Fibroblast of skin of right quadriceps (primary cell): ENCODE data around the gene PQBP1.
A peak's percentile ranks its signal among the peaks of the same experiment; 100 is the strongest.

Source experiments
- DNase-seq: peaks from one replicate; pipeline ENCODE4 v3.0.0-alpha.2; 2013

PQBP1 gene

GRCh38 chrX:48902776-48903175 lies 5.0 kb downstream of the PQBP1 start:
- DNase-seq = no peak

DNA sequence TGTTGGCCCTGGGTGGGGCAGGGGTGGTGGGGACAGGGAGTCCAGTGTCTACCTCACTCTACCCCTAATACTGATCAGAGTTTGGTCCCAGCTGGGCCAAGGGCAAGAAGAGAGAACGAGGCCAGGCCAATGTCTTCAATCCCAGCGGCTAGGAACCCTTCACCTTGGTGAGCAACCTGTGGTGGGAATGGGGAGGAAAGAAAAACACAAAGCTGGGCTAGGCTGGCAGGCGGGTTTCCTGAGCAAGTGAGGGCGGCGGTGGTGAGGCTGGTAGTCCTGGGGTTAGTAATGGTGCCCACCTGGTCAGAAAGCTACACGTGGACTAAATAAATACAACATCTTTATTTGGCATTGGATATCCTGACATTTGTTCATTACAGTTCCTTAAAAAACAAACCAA lies 5.6 kb downstream of the PQBP1 start:
- no peak for DNase-seq

DNA sequence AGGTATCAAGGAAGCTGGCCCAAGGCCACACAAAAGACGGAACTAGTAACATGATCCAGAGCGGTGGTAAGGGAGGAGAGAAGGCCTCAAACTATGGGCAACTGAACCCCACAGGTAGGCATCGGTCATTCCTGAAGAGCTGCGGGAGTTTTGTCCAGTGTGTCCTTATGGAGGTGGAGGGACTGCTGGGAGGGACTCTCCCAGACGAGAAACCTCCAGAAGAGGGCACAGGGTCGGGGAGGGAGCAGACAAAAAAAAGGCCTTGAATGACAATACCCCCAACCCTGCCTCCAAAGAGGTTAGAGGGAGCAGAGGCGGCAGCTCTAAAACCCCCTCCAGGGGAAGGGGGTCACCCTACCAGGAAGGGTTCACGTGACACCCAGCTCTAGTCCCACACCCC lies 6.5 kb downstream of the PQBP1 start:
- no peak for DNase-seq

DNA sequence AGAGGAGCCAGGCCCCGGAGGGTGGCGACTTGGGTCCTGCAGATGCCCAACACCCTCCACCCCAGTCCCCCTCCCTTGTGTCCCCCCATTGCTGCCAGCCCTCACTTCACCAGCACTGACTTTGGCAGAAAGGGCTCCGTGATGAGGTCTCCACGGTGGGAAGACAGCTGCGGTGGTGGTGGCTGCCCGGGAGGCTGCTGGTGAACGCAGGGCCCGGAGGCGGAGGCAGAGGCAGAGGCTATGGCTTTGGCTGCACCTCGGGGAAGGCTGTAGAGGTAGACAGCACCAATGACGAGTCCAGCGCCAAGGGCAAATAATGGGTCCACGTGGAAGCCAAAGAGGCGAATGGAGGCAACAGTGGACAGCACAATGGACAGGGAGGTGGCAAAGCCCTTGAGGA lies 6.9 kb downstream of the PQBP1 start:
- DNase-seq = no peak

GRCh38 chrX:48905090-48905790 lies 7.5 kb downstream of the PQBP1 start:
- DNase-seq = no peak

- DNase-seq = no peak
Measured at GRCh38 chrX:48908600-48908999, 10.9 kb downstream of the PQBP1 start.

- no peak for DNase-seq
Measured at GRCh38 chrX:48909703-48910294, 12.1 kb downstream of the PQBP1 start.

- no peak for DNase-seq
Measured at GRCh38 chrX:48910926-48911411, 13.2 kb downstream of the PQBP1 start.

DNA sequence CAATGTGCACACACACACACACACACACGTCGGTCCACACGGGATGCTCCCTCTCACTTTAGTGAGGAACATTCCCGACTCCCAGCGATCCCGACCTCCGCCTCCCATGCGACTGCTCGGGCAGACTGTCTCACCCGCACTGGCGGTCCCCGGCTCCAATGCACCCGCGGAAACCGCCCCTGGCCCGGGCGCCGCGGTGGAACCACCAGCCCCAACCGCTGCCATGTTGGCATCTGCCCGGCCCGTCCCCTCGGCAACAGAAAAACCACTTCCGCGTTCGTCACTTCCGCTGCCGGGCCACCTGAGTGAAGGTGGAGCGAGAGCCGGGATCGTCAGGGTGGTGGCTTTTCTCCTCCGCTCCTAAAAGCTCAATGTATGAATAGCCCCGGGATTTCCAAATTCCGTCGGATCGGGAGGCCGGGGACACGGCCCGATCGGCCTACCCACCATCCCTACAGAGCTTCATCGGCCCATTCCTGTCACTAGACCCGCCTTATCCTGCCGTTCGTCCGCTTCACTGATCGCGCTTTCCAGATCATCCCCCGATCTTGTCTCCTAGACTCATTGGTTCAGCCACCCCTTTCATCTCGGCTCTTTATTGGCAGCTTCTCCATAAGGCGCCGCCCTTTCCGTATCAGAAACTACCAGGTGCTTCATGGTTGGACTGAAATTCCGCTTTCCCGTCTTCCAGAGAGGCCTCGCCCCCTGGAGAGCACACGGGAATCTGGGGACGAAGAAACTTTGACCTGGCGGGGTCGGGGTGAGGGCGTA lies 13.9 kb downstream of the PQBP1 start, which contains the start of gene SLC35A2:
SLC35A2 (minus strand) TSS at position 235 of the 771 bp plus-strand sequence; CDS start at position 225, 10 bp downstream.
- DNase-seq = peak; percentile 62

GRCh38 chrX:48913605-48914366 lies 16.1 kb downstream of the PQBP1 start:
- no peak for DNase-seq

DNA sequence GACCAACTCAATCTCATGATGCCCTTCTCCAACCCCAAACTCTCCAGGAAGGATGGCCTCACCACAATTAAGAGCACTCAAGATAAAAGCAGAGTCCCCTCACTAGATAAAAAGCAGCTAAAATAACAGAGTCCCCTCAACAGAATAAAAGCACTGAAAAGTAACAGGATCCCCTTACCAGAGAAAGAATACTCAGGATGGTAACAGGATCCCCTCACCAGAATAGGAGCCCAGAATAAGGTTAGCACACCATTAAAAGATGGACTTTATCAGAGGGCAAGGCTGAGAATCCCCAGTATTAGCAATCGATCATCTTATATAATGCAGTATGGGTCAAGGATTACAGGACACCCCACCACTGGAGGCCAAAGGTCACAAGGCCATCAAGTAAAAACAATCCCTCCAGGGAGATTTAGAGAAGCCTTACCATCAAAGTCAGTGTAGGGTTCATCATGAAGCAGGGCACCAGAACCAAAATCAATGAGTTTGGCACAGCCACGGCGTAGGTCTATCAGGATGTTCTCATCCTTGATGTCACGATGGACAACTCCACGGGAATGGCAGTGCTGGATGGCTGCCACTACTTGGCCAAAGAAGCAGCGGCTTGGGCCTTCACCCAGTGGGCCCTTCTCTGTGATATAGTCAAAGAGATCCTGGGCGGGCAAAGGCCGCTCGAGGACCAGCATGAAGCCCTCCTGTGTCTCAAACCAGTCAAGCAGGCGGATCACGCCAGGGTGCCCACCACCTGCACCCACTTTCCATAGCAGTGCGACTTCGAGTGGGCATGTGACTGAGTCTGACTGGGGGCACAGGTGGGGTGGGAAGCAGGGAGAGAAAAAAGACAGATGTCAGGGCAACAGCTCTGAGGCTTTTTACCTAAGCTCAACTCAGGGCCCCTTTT lies 17.1 kb downstream of the PQBP1 start:
- no peak for DNase-seq

DNA sequence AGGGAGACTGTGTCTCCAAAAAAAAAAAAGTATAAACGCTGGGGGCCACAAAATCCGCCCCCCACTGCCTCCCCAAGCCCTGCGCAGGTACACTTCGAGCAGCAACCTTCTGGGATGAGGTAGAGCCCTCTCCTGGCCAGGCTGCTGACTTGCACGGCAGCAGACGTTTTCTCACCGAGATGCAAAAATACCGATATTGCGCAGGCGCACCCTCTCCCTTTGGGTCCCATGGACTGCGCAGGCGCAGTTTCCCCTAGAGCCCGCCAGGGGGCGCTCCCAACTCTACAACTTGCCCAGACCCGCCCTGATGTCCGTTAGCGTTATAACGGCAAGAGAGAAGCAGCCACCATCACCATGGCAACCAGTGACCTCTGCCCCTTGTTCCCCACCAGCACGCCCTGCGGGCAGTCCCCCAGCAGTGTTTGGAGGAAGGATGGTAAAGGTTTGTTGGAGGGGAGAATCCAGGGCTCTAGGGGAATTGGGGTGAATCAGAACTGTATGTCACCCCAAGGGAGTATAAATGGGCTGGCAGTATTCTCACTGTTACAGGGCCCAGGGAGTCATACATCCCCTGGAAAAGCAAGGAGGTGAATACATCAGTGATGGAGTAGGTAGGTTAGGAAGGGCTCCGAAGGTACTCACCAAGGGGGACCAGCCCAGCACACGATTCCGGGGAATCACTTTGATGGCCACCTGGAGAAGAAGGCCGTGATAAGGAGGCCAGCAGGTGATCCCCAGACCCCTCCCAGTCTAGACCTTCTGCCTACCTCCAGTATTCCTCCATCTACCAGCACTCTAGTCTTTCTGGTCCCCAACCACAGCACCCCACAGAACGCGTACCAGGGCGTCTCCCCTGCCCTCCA lies 19.6 kb downstream of the PQBP1 start:
- peak; percentile 85 for DNase-seq

DNA sequence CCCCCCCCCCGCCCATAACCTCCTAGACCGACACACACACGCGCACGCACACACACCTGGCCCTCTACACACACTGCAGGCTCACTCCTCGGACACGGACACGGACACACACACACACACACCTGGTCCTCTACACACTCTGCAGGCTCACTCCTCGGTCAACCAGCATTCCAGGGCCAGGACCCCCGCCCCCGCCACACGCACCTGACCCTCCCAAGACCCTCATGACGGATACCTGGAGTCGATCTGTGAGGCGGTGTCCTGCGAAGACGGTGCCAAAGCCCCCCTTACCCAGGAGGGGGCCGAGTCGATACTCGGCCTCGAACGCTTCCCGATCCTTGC lies 20.5 kb downstream of the PQBP1 start:
- no peak for DNase-seq

DNA sequence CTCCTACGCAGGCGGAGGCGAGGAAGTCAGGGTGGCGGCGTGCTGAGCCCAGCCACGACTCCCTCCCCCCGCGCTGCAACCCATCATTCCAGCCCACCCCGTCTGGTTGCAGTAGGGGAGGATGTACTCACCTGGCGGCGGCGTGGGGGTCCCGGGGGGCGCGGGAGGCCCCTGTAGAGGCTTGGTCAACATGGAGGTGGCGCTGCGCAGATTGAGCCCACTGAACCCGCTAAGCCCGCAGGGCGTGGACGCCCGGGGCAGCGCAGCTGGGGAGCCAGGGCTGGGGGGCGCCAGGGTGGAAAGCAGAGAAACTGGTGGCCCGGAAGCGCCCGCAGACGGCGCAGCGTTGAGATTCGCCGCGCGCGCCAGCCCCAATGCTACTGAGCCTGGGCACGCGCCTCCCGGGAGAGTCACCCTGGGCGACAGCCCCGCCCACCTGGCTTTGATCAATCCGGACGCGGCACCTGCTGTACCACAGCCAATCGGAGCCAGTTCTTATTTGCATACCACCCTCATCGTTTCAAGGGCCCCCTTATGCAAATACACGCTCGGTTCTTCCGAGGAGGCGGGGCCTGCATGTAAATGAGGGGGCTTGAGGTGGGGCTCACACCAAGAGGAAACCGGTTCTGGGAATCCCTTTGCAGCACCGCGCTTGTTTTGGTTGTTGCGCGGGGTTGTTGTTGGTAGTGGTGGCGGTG lies 21.1 kb downstream of the PQBP1 start, which contains the start of gene PIM2:
PIM2 (minus strand) TSS at position 382 of the 698 bp plus-strand sequence; CDS start at position 192, 190 bp downstream.
- DNase-seq = peak; percentile 74

DNA sequence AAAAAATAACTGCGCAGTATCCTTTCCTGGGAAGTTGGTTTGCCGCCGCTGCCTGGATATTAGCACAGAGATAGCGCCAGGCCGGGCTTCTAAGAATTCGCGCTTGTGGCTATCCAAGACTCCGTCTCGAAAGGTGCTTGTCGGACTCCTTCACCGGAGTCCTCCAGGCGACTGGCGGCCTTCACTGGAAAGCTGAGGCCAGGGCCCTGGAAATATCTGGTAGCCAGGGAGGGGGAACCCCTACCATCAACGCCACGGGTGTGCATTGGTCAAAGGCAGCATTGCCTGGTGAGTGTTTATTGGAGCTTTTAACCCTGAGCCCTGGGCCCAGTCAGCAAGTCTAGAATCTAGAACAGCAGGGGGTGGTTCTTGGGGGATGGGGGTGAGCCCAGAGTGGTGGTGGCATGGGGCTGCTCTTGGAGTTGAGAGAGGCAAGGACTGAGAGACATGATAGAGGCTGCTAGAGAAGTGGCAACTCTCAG lies 21.7 kb downstream of the PQBP1 start:
- no peak for DNase-seq

GRCh38 chrX:48919947-48920717 lies 22.4 kb downstream of the PQBP1 start:
- DNase-seq = no peak

DNA sequence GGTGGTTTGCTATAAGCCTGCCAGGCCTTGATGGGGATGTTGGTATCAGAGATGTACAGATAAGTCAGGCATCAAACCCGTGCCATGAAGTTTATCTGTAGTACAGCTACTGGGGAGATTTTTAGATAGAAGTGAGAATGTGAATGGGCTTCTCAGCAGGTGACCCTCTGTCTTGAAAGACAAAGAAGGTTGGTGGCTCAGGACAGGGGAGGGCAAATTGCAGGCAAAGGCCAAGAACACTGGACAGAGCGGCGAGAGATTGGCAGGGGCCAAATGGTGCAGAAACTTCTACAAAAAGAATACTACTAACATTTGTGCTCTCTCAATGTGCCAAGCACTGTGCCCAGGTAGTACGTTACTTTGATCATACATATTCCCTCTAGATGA lies 23.0 kb downstream of the PQBP1 start:
- no peak for DNase-seq

- no peak for DNase-seq
Measured at GRCh38 chrX:48923771-48924170, 26.0 kb downstream of the PQBP1 start.

- DNase-seq = no peak
Measured at GRCh38 chrX:48924270-48924669, 26.5 kb downstream of the PQBP1 start.
